GM23338 (cell line): ENCODE results near the gene SNX30. TPM values are rescaled to one million over a fixed set of nuclear protein-coding genes. Genes with fewer than 3 reads are reported as not detected.

ENCODE experiments used
- ATAC-seq: fragments of 200-7000 bp; cut with Tn5 transposase; 3 replicates; pipeline ENCODE4 v1.9.1; 2020
- DNase-seq: peaks from one replicate; pipeline ENCODE4 v3.0.0-alpha.2; 2015; ENCODE audit warnings: low spot score
- H2AFZ ChIP-seq: fragments of 200-600 bp; sonication (generic); 2 replicates; pipeline ENCODE4 v1.8.0; 2016; ENCODE audit warnings: antibody characterized with exemption, mild to moderate bottlenecking, moderate library complexity
- H3F3A ChIP-seq: fragments of 200-600 bp; sonication (generic); replicated peaks from 2 replicates; pipeline ENCODE4 v1.8.0; 2017; ENCODE audit warnings: antibody characterized with exemption, mixed run types, low read depth
- H3K27ac ChIP-seq: fragments of 200-600 bp; sonication (generic); 2 replicates; pipeline ENCODE4 v1.6.1; 2016; ENCODE audit warnings: low read depth
- H3K27me3 ChIP-seq: fragments of 200-600 bp; sonication (generic); 2 replicates; pipeline ENCODE4 v1.8.0; 2016; ENCODE audit warnings: mild to moderate bottlenecking, mixed run types, moderate library complexity; ENCODE audit not compliant: insufficient read depth
- H3K36me3 ChIP-seq: fragments of 200-600 bp; sonication (generic); 2 replicates; pipeline ENCODE4 v1.8.0; 2016; ENCODE audit warnings: mild to moderate bottlenecking; ENCODE audit not compliant: insufficient read depth
- H3K4me1 ChIP-seq: fragments of 200-600 bp; sonication (generic); 2 replicates; pipeline ENCODE4 v1.8.0; 2016; ENCODE audit warnings: mild to moderate bottlenecking, moderate library complexity; ENCODE audit not compliant: insufficient read depth
- H3K4me2 ChIP-seq: fragments of 200-600 bp; sonication (generic); 2 replicates; pipeline ENCODE4 v1.7.1; 2017; ENCODE audit warnings: mixed run types
- H3K4me3 ChIP-seq: fragments of 200-600 bp; sonication (generic); 2 replicates; pipeline ENCODE4 v1.6.1; 2016; ENCODE audit warnings: mixed run types
- H3K79me2 ChIP-seq: fragments of 200-600 bp; sonication (generic); replicated peaks from 2 replicates; pipeline ENCODE4 v1.8.0; 2017; ENCODE audit warnings: mild to moderate bottlenecking; ENCODE audit not compliant: insufficient read depth
- H3K9me2 ChIP-seq: fragments of 200-600 bp; sonication (generic); 2 replicates; pipeline ENCODE4 v1.8.0; 2017; ENCODE audit not compliant: insufficient read depth
- H4K20me1 ChIP-seq: fragments of 200-600 bp; sonication (generic); replicated peaks from 2 replicates; pipeline ENCODE4 v1.8.0; 2017; ENCODE audit warnings: mild to moderate bottlenecking; ENCODE audit not compliant: insufficient read depth
- H3K27ac Mint-ChIP-seq: 2 replicates; pipeline ENCODE4 v1.8.0; 2020; ENCODE audit warnings: inconsistent platforms, mild to moderate bottlenecking, moderate library complexity, mixed read lengths
- H3K27me3 Mint-ChIP-seq: 3 replicates; pipeline ENCODE4 v1.8.0; 2022; ENCODE audit warnings: low read depth, mild to moderate bottlenecking, moderate library complexity, mixed read lengths, inconsistent platforms; ENCODE audit not compliant: insufficient read depth, poor library complexity
- H3K36me3 Mint-ChIP-seq: 3 replicates; pipeline ENCODE4 v1.8.0; 2021; ENCODE audit warnings: low read depth, mild to moderate bottlenecking, inconsistent platforms, moderate library complexity, mixed read lengths
- H3K4me1 Mint-ChIP-seq: 3 replicates; pipeline ENCODE4 v1.8.0; 2020; ENCODE audit warnings: mild to moderate bottlenecking, inconsistent platforms, mixed read lengths
- H3K4me3 Mint-ChIP-seq: 3 replicates; pipeline ENCODE4 v1.8.0; 2021; ENCODE audit warnings: moderate library complexity, mild to moderate bottlenecking, inconsistent platforms, mixed read lengths
- H3K9me3 Mint-ChIP-seq: 3 replicates; pipeline ENCODE4 v1.8.0; 2020; ENCODE audit warnings: moderate library complexity, mild to moderate bottlenecking, inconsistent platforms, mixed read lengths
- EZH2 ChIP-seq: fragments of 200-600 bp; sonication (generic); IDR thresholded peaks from one replicate; pipeline ENCODE4 v1.8.0; 2017; ENCODE audit warnings: antibody characterized with exemption, mild to moderate bottlenecking, low read depth; ENCODE audit not compliant: unreplicated experiment
- EZH2phosphoT487 ChIP-seq: fragments of 200-600 bp; sonication (generic); IDR thresholded peaks from one replicate; pipeline ENCODE4 v1.8.1; 2018; ENCODE audit warnings: antibody characterized with exemption; ENCODE audit not compliant: unreplicated experiment
- JUNB ChIP-seq: IDR thresholded peaks from one replicate; pipeline ENCODE4 v1.6.1; 2016; ENCODE audit warnings: antibody characterized with exemption; ENCODE audit not compliant: unreplicated experiment
- NANOG ChIP-seq: IDR thresholded peaks from 2 replicates; pipeline ENCODE4 v1.6.1; 2016; ENCODE audit warnings: antibody characterized with exemption, borderline replicate concordance
- POLR2AphosphoS5 ChIP-seq: IDR thresholded peaks from 2 replicates; pipeline ENCODE4 v1.6.1; 2016; ENCODE audit warnings: antibody characterized with exemption, low read depth
- STAT1 ChIP-seq: IDR thresholded peaks from one replicate; pipeline ENCODE4 v1.6.1; 2016; ENCODE audit warnings: antibody characterized with exemption; ENCODE audit not compliant: unreplicated experiment
- ZNF114 ChIP-seq: fragments of 250-450 bp; sonication (Bioruptor Pico); IDR thresholded peaks from 2 replicates; pipeline ENCODE4 v1.5.0; 2020; ENCODE audit warnings: mild to moderate bottlenecking, moderate library complexity
- ZNF331 ChIP-seq: fragments of 250-450 bp; sonication (Bioruptor Pico); IDR thresholded peaks from 2 replicates; pipeline ENCODE4 v1.5.0; 2020; ENCODE audit warnings: low read depth, mild to moderate bottlenecking, moderate library complexity
- polyA plus RNA-seq: library from polyadenylated mRNA; unstranded; fragments of >200 nt; fragmentation: Nextera tagmentation; extraction: Ambion mirVana; gene quantifications from 2 replicates; pipeline ENCODE4 v1.2.1, GENCODE V29; 2016
- total RNA-seq: library from RNA; depleted of rRNA; stranded (reverse); fragments of >200 nt; shearing (Covaris generic); gene quantifications from 2 replicates; pipeline ENCODE4 v1.2.3, GENCODE V29; 2014
- TF ChIP-seq, protein P1 (sequence below): fragments of 250-450 bp; sonication (Bioruptor Pico); IDR thresholded peaks from 2 replicates; pipeline ENCODE4 v1.5.0; 2020; ENCODE audit warnings: mild to moderate bottlenecking, moderate library complexity
- TF ChIP-seq, protein P2 (sequence below): IDR thresholded peaks from one replicate; pipeline ENCODE4 v1.6.1; 2018; ENCODE audit warnings: antibody characterized with exemption; ENCODE audit not compliant: unreplicated experiment
- TF ChIP-seq, protein P3 (sequence below): IDR thresholded peaks from 2 replicates; pipeline ENCODE4 v1.6.1; 2016; ENCODE audit warnings: antibody characterized with exemption

SNX30 gene
- total and polyA plus RNA-seq, 2 experiments from 2014 or later: 2.1 to 17.8 TPM

DNA sequence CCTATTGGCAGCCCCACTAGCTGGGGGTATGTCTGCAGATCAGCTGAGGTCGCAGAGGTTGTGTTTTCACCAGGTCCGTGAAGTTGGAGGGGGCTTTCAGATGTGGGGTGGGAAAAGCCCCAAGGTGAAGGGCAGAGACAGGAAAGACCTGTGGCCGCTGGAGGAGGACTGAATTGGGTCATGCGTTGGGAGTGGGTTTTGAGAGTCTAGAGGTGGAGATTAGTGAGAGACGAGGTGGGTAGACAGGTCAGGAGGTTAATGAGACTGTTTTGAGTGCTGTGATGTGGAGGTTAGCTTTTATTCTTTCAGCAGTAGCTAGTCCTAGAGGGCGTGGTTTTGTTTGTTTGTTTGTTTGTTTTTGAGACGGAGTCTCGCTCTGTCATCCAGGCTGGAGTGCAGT is 10.3 kb downstream of the SNX30 start:
- H4K20me1 ChIP-seq: peaks cover 7% of the 10 kb centered on the region; the same call in 1 of the 2 replicates
- no peak overlapping the region for H3K4me3 Mint-ChIP-seq
- no peak overlapping the region for H2AFZ ChIP-seq
- peaks cover 4% of the 10 kb centered on the region for H3K27me3 Mint-ChIP-seq
- no peak overlapping the region for H3K4me3 ChIP-seq
- TF ChIP-seq EZH2phosphoT487 (no peak), POLR2AphosphoS5 (no peak), STAT1 (no peak), NANOG (no peak), ZNF114 (CRISPR knock-in tag) (no peak), EZH2 (no peak), ZNF331 (CRISPR knock-in tag) (no peak), JUNB (no peak)
- TF ChIP-seq, protein P1, sequence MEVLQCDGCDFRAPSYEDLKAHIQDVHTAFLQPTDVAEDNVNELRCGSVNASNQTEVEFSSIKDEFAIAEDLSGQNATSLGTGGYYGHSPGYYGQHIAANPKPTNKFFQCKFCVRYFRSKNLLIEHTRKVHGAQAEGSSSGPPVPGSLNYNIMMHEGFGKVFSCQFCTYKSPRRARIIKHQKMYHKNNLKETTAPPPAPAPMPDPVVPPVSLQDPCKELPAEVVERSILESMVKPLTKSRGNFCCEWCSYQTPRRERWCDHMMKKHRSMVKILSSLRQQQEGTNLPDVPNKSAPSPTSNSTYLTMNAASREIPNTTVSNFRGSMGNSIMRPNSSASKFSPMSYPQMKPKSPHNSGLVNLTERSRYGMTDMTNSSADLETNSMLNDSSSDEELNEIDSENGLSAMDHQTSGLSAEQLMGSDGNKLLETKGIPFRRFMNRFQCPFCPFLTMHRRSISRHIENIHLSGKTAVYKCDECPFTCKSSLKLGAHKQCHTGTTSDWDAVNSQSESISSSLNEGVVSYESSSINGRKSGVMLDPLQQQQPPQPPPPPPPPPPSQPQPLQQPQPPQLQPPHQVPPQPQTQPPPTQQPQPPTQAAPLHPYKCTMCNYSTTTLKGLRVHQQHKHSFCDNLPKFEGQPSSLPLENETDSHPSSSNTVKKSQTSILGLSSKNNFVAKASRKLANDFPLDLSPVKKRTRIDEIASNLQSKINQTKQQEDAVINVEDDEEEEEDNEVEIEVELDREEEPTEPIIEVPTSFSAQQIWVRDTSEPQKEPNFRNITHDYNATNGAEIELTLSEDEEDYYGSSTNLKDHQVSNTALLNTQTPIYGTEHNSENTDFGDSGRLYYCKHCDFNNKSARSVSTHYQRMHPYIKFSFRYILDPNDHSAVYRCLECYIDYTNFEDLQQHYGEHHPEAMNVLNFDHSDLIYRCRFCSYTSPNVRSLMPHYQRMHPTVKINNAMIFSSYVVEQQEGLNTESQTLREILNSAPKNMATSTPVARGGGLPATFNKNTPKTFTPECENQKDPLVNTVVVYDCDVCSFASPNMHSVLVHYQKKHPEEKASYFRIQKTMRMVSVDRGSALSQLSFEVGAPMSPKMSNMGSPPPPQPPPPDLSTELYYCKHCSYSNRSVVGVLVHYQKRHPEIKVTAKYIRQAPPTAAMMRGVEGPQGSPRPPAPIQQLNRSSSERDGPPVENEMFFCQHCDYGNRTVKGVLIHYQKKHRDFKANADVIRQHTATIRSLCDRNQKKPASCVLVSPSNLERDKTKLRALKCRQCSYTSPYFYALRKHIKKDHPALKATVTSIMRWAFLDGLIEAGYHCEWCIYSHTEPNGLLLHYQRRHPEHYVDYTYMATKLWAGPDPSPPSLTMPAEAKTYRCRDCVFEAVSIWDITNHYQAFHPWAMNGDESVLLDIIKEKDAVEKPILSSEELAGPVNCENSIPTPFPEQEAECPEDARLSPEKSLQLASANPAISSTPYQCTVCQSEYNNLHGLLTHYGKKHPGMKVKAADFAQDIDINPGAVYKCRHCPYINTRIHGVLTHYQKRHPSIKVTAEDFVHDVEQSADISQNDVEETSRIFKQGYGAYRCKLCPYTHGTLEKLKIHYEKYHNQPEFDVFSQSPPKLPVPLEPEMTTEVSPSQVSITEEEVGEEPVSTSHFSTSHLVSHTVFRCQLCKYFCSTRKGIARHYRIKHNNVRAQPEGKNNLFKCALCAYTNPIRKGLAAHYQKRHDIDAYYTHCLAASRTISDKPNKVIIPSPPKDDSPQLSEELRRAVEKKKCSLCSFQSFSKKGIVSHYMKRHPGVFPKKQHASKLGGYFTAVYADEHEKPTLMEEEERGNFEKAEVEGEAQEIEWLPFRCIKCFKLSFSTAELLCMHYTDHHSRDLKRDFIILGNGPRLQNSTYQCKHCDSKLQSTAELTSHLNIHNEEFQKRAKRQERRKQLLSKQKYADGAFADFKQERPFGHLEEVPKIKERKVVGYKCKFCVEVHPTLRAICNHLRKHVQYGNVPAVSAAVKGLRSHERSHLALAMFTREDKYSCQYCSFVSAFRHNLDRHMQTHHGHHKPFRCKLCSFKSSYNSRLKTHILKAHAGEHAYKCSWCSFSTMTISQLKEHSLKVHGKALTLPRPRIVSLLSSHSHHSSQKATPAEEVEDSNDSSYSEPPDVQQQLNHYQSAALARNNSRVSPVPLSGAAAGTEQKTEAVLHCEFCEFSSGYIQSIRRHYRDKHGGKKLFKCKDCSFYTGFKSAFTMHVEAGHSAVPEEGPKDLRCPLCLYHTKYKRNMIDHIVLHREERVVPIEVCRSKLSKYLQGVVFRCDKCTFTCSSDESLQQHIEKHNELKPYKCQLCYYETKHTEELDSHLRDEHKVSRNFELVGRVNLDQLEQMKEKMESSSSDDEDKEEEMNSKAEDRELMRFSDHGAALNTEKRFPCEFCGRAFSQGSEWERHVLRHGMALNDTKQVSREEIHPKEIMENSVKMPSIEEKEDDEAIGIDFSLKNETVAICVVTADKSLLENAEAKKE: no peak
- TF ChIP-seq, protein P2, sequence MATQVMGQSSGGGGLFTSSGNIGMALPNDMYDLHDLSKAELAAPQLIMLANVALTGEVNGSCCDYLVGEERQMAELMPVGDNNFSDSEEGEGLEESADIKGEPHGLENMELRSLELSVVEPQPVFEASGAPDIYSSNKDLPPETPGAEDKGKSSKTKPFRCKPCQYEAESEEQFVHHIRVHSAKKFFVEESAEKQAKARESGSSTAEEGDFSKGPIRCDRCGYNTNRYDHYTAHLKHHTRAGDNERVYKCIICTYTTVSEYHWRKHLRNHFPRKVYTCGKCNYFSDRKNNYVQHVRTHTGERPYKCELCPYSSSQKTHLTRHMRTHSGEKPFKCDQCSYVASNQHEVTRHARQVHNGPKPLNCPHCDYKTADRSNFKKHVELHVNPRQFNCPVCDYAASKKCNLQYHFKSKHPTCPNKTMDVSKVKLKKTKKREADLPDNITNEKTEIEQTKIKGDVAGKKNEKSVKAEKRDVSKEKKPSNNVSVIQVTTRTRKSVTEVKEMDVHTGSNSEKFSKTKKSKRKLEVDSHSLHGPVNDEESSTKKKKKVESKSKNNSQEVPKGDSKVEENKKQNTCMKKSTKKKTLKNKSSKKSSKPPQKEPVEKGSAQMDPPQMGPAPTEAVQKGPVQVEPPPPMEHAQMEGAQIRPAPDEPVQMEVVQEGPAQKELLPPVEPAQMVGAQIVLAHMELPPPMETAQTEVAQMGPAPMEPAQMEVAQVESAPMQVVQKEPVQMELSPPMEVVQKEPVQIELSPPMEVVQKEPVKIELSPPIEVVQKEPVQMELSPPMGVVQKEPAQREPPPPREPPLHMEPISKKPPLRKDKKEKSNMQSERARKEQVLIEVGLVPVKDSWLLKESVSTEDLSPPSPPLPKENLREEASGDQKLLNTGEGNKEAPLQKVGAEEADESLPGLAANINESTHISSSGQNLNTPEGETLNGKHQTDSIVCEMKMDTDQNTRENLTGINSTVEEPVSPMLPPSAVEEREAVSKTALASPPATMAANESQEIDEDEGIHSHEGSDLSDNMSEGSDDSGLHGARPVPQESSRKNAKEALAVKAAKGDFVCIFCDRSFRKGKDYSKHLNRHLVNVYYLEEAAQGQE: no peak
- TF ChIP-seq, protein P3, sequence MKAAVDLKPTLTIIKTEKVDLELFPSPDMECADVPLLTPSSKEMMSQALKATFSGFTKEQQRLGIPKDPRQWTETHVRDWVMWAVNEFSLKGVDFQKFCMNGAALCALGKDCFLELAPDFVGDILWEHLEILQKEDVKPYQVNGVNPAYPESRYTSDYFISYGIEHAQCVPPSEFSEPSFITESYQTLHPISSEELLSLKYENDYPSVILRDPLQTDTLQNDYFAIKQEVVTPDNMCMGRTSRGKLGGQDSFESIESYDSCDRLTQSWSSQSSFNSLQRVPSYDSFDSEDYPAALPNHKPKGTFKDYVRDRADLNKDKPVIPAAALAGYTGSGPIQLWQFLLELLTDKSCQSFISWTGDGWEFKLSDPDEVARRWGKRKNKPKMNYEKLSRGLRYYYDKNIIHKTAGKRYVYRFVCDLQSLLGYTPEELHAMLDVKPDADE: no peak
- H3K4me1 Mint-ChIP-seq: peaks cover 12% of the 10 kb centered on the region
- peaks cover 5% of the 10 kb centered on the region; the same call in 1 of the 2 replicates for H3K79me2 ChIP-seq
- no peaks in the 10 kb centered on the region for H3K4me1 ChIP-seq
- H3K36me3 Mint-ChIP-seq: no peaks in the 10 kb centered on the region
- DNase-seq (no peak), ATAC-seq (no peak)
- no peaks in the 10 kb centered on the region for H3K9me2 ChIP-seq
- H3F3A ChIP-seq: no peaks in the 10 kb centered on the region
- H3K27ac Mint-ChIP-seq: no peak overlapping the region
- H3K36me3 ChIP-seq: no peaks in the 10 kb centered on the region
- H3K27me3 ChIP-seq: no peaks in the 10 kb centered on the region
- no peak overlapping the region for H3K27ac ChIP-seq
- no peaks in the 10 kb centered on the region; the same call in 2 of the 3 replicates for H3K9me3 Mint-ChIP-seq
- H3K4me2 ChIP-seq: no peak overlapping the region
